ENCODE results near the gene SLC1A4. TPM values are rescaled to one million over a fixed set of nuclear protein-coding genes. Genes with fewer than 3 reads are reported as not detected.

SLC1A4 gene
- total and polyA plus RNA-seq, 10 of the 15 experiments (the other 5 are each of a cell fraction or from before 2014, with no cell fraction given): 10.8 to 43.2 (median 27.7) TPM

- TF ChIP-seq USF1 (IDR thresholded peaks at IDR 0.05; ENCODE audit: borderline replicate concordance, extremely low read length, insufficient read depth, low read depth, low read length): no peak
- no peak for TF ChIP-seq USF2 (IDR thresholded peaks at IDR 0.05; ENCODE audit: borderline replicate concordance, low read depth, low read length)
- no peak for TF ChIP-seq RB1 (IDR thresholded peaks at IDR 0.05; ENCODE audit: borderline replicate concordance)
- no peak for TF ChIP-seq GABPA (IDR thresholded peaks at IDR 0.05; ENCODE audit: low read depth)
- TF ChIP-seq MTA2 (IDR thresholded peaks at IDR 0.05; ENCODE audit: low read depth): no peak
- no peak for TF ChIP-seq IKZF1 (conservative IDR thresholded peaks at IDR 0.05)
- TF ChIP-seq KLF5 (IDR thresholded peaks at IDR 0.05; ENCODE audit: partially characterized antibody): no peak
- no peak for TF ChIP-seq GATAD2B (conservative IDR thresholded peaks at IDR 0.05; ENCODE audit: low read depth)
- no peak for TF ChIP-seq EZH2 (IDR thresholded peaks at IDR 0.05; ENCODE audit: borderline replicate concordance, control insufficient read depth, low read depth, low read length)
- TF ChIP-seq ZZZ3 (IDR thresholded peaks at IDR 0.05; ENCODE audit: control insufficient read depth, insufficient read length, low read depth): no peak
- TF ChIP-seq JUND (IDR thresholded peaks at IDR 0.05; ENCODE audit: low read depth, low read length): no peak
- TF ChIP-seq PBX3 (IDR thresholded peaks at IDR 0.05; ENCODE audit: insufficient replicate concordance, low read depth, low read length): no peak
- TF ChIP-seq NR2C1 (IDR thresholded peaks at IDR 0.05): no peak
- TF ChIP-seq NRF1 (conservative IDR thresholded peaks at IDR 0.05; ENCODE audit: low read depth, low read length): no peak
- 0 out of 2 replicates have a peak, but pooled peaks have one; percentile 17 for TF ChIP-seq RUNX3 (IDR thresholded peaks at IDR 0.05; ENCODE audit: low read length)
- no peak for TF ChIP-seq RFX5 (IDR thresholded peaks at IDR 0.05; ENCODE audit: low read depth, low read length)
- TF ChIP-seq RAD21 (IDR thresholded peaks at IDR 0.05; ENCODE audit: insufficient read depth, low read depth, low read length): peak; percentile 68
- no peak for TF ChIP-seq ELK1 (IDR thresholded peaks at IDR 0.05; ENCODE audit: low read depth, low read length)
- TF ChIP-seq SMARCA5 (IDR thresholded peaks at IDR 0.05): no peak
- TF ChIP-seq, protein P1, sequence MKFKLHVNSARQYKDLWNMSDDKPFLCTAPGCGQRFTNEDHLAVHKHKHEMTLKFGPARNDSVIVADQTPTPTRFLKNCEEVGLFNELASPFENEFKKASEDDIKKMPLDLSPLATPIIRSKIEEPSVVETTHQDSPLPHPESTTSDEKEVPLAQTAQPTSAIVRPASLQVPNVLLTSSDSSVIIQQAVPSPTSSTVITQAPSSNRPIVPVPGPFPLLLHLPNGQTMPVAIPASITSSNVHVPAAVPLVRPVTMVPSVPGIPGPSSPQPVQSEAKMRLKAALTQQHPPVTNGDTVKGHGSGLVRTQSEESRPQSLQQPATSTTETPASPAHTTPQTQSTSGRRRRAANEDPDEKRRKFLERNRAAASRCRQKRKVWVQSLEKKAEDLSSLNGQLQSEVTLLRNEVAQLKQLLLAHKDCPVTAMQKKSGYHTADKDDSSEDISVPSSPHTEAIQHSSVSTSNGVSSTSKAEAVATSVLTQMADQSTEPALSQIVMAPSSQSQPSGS (IDR thresholded peaks at IDR 0.05; ENCODE audit: low read length): no peak
- TF ChIP-seq ZNF24 (IDR thresholded peaks at IDR 0.05): no peak
Measured at GRCh38 chr2:65033178-65033577, 44.0 kb downstream of the SLC1A4 start (continued).

Data from GM12878 (cell line).